Fibroblast of lung (primary cell): Measurements from ENCODE around the gene PADI1. TPM values are rescaled to one million over a fixed set of nuclear protein-coding genes. Genes with fewer than 3 reads are reported as not detected.

ENCODE experiments used
- DNase-seq, 2 donors: peaks; one replicate each; pipeline versions ENCODE4 v3.0.0 to v3.0.0-alpha.2; 2010; ENCODE audit warnings: low read depth in 2 of 2
- H2AFZ ChIP-seq: 2 replicates; pipeline ENCODE4 v1.5.1; 2012; ENCODE audit warnings: low read length, control low read depth, inconsistent platforms
- H3K27ac ChIP-seq: 2 replicates; pipeline ENCODE4 v1.5.1; 2011; ENCODE audit warnings: low read length, control low read depth; ENCODE audit not compliant: insufficient read depth
- H3K27me3 ChIP-seq: 2 replicates; pipeline ENCODE4 v1.5.1; 2011; ENCODE audit warnings: mild to moderate bottlenecking, low read length; ENCODE audit not compliant: control insufficient read depth, insufficient read depth
- H3K36me3 ChIP-seq: 2 replicates; pipeline ENCODE4 v1.5.1; 2011; ENCODE audit warnings: low read length; ENCODE audit not compliant: control insufficient read depth, insufficient read depth
- H3K4me1 ChIP-seq: 2 replicates; pipeline ENCODE4 v1.5.1; 2011; ENCODE audit warnings: low read length; ENCODE audit not compliant: control insufficient read depth, insufficient read depth; ENCODE audit errors: extremely low read depth
- H3K4me2 ChIP-seq: 2 replicates; pipeline ENCODE4 v1.5.1; 2011; ENCODE audit warnings: low read length, control low read depth; ENCODE audit not compliant: insufficient read depth; ENCODE audit errors: extremely low read depth
- H3K4me3 ChIP-seq, 4 experiments: fragments of 200-600 bp in 1 of 4; sonication (generic) in 1 of 4; replicated peaks in 1 of 4; 2 replicates each; pipeline ENCODE4 v1.5.1; 2011 to 2016; ENCODE audit warnings: low read length in 4 of 4, low read depth in 3 of 4, mild to moderate bottlenecking in 3 of 4, control low read depth in 2 of 4, inconsistent platforms in 1 of 4, mixed read lengths in 1 of 4; ENCODE audit not compliant: insufficient read depth in 1 of 4; ENCODE audit errors: control extremely low read depth in 1 of 4
- H3K79me2 ChIP-seq: 2 replicates; pipeline ENCODE4 v1.5.1; 2012; ENCODE audit warnings: mild to moderate bottlenecking, low read length, inconsistent platforms; ENCODE audit not compliant: control insufficient read depth, insufficient read depth
- H3K9ac ChIP-seq: 2 replicates; pipeline ENCODE4 v1.5.1; 2011; ENCODE audit warnings: mild to moderate bottlenecking, low read length, control low read depth; ENCODE audit not compliant: insufficient read depth
- H3K9me3 ChIP-seq: 2 replicates; pipeline ENCODE4 v1.5.1; 2012; ENCODE audit warnings: low read depth, low read length; ENCODE audit not compliant: control insufficient read depth, insufficient read depth
- H4K20me1 ChIP-seq: 2 replicates; pipeline ENCODE4 v1.5.1; 2011; ENCODE audit warnings: low read length; ENCODE audit not compliant: control insufficient read depth, insufficient read depth; ENCODE audit errors: extremely low read depth
- EZH2 ChIP-seq: IDR thresholded peaks from 2 replicates; pipeline ENCODE4 v1.5.1; 2012; ENCODE audit warnings: low read length, control low read depth, mild to moderate bottlenecking; ENCODE audit errors: missing control alignments
- polyA plus RNA-seq, 2 donors: library from polyadenylated mRNA; depleted of rRNA in 1 of 2; stranded (reverse) in 1 of 2; unstranded in 1 of 2; fragments of >200 nt; gene quantifications; 2 replicates each; pipeline ENCODE4 v1.2.1, GENCODE V29; 2011 to 2012; ENCODE audit warnings: missing spikeins in 1 of 2
- total RNA-seq: library from RNA; depleted of rRNA; stranded (reverse); fragments of >200 nt; gene quantifications from 2 replicates; pipeline ENCODE4 v1.2.1, GENCODE V29; 2014
- TF ChIP-seq, protein P1 (sequence below), 2 donors: IDR thresholded peaks in 1 of 2; conservative IDR thresholded peaks in 1 of 2; 1 replicate in 1 of 2; 2 replicates in 1 of 2; pipeline ENCODE4 v1.5.1; 2011 to 2012; ENCODE audit warnings: low read length in 2 of 2, control low read depth in 1 of 2, inconsistent platforms in 1 of 2, low read depth in 1 of 2, mild to moderate bottlenecking in 1 of 2

The PADI1 gene
- total and polyA plus RNA-seq, 2 donors (not counting 1 experiment from before 2014, with no cell fraction given): not detected

DNA sequence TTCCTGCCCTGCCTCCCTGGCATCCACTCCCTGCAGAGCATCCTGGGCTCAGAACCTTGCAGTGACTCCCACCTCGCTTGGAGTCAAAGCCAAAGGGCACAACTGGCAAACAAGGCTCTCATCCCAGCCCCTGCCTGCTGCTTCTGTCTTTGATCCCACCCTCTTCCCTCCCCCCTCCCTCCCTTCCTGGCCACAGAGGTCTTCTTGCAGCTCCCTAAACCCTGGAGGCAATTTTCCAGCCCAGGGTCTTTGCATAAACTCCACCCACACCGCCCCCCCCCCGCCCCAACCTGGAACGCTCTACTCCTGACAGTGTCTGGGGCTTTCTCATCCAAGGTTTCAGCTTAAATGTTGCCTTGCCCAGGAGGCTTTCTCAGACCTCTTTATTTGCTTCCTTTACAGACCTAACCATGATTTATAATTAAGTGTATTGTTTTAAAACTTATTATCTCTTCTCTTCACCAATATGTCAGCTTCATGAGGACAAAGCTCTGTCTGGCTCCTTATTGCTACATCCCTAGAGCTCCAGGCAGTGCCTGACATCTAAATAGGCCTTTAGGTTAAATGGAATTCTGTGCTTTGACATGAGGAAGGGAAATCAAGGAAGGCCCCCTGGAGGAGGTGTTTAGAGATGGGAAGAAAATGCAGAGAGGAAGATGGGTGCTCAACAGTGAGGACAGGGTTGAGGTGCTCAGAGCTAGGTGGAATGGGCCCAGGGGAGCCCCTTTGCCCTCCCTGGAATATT lies 37.7 kb upstream of the PADI1 start:
- no peak overlapping the region for H3K9ac ChIP-seq
- peak in 1 of 2 donors; percentile 26 for DNase-seq

DNA sequence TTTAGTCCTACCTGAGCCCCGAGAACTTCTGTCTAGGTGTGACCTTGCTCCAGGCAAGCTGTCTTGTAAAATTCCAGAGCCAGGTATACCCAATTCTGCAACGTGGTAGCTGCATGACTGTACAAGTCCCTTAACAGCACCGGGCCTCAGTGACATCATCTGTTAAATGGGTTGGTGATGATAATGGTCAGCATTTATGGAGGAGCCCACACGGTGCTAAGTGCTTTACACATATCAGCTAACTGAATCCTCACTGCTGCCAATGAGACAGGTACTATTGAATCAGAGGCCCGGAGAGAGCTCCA lies 37.2 kb upstream of the PADI1 start:
- H3K27me3 ChIP-seq: no peaks in the 10 kb centered on the region
- peak overlapping the region; percentile 75 for H3K4me2 ChIP-seq
- H3K36me3 ChIP-seq: no peaks in the 10 kb centered on the region
- H3K4me3 ChIP-seq: no peak overlapping the region
- no peak for DNase-seq
- H3K4me1 ChIP-seq: peaks cover 10% of the 10 kb centered on the region
- TF ChIP-seq EZH2: no peak
- TF ChIP-seq, protein P1, sequence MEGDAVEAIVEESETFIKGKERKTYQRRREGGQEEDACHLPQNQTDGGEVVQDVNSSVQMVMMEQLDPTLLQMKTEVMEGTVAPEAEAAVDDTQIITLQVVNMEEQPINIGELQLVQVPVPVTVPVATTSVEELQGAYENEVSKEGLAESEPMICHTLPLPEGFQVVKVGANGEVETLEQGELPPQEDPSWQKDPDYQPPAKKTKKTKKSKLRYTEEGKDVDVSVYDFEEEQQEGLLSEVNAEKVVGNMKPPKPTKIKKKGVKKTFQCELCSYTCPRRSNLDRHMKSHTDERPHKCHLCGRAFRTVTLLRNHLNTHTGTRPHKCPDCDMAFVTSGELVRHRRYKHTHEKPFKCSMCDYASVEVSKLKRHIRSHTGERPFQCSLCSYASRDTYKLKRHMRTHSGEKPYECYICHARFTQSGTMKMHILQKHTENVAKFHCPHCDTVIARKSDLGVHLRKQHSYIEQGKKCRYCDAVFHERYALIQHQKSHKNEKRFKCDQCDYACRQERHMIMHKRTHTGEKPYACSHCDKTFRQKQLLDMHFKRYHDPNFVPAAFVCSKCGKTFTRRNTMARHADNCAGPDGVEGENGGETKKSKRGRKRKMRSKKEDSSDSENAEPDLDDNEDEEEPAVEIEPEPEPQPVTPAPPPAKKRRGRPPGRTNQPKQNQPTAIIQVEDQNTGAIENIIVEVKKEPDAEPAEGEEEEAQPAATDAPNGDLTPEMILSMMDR (conservative IDR thresholded peaks at IDR 0.05 in 1 of 2, IDR thresholded peaks at IDR 0.05 in 1 of 2; ENCODE audit: low read depth in 1 of 2, low read length in 2 of 2): no peak
- no peaks in the 10 kb centered on the region for H3K9me3 ChIP-seq
- H4K20me1 ChIP-seq: no peaks in the 10 kb centered on the region
- H2AFZ ChIP-seq: no peak overlapping the region
- no peaks in the 10 kb centered on the region for H3K79me2 ChIP-seq
- H3K27ac ChIP-seq: peak overlapping the region; percentile 72
- H3K9ac ChIP-seq: no peak overlapping the region

More for the DNA sequence above, 37.7 kb upstream of the PADI1 start:
- Histone ChIP-seq H3K36me3 (no peaks in the 10 kb centered on the region), H3K79me2 (no peaks in the 10 kb centered on the region), H3K27me3 (no peaks in the 10 kb centered on the region), H3K9me3 (no peaks in the 10 kb centered on the region), H3K4me3 (no peak overlapping the region), H3K4me2 (no peak overlapping the region), H3K4me1 (peaks cover 10% of the 10 kb centered on the region), H3K27ac (no peak overlapping the region), H4K20me1 (no peaks in the 10 kb centered on the region), H2AFZ (no peak overlapping the region)
- TF ChIP-seq, protein P1 (conservative IDR thresholded peaks at IDR 0.05 in 1 of 2, IDR thresholded peaks at IDR 0.05 in 1 of 2; ENCODE audit: low read depth in 1 of 2, low read length in 2 of 2): no peak
- TF ChIP-seq EZH2: no peak

DNA sequence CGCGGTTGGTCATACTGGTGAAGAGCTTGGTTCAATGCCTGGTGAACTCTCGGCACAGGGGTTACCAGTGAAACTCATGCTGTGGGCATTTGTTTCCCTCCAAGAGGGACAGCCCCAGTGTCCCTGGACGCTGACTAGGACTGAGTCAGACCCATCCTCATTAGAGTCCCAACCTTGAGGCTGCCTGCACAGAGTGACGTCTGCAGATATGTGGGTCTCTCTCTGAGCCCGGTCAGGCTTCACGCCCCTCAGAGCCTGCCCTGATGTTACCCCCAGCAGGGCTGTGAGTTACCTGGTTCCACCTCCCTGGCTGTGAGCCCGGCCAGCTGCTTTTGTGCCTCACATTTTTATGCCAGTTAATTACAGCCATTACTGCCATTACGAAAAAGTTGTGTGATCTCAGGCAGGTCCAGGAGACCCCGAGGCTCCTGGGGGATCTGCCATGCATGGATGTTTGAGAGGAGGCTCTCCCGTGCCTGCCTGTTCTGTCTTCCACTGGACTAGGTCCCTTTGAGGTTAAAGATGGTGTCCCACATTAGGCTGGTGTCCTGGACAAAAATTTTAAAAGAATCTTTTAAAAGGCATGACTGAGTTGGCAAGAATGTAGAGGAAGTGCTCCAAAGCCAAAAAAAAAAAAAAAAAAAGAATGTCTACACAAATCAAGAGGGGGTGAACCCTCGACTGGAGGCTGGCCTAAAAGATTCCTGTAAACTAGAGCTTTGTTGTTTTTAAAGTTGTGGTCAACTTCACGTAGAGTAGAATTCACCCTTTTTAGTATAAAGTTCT lies 36.6 kb upstream of the PADI1 start:
- H4K20me1 ChIP-seq: no peaks in the 10 kb centered on the region
- TF ChIP-seq EZH2: no peak
- TF ChIP-seq, protein P1 (conservative IDR thresholded peaks at IDR 0.05 in 1 of 2, IDR thresholded peaks at IDR 0.05 in 1 of 2; ENCODE audit: low read depth in 1 of 2, low read length in 2 of 2): no peak
- H3K4me3 ChIP-seq: no peak overlapping the region
- peak; percentile 48 to 94 for DNase-seq
- H3K36me3 ChIP-seq: no peaks in the 10 kb centered on the region
- H3K79me2 ChIP-seq: no peaks in the 10 kb centered on the region
- H2AFZ ChIP-seq: peak overlapping the region; percentile 45
- H3K4me2 ChIP-seq: peak overlapping the region; percentile 75
- peak overlapping the region; percentile 72 for H3K27ac ChIP-seq
- H3K9ac ChIP-seq: no peak overlapping the region
- peaks cover 10% of the 10 kb centered on the region for H3K4me1 ChIP-seq
- no peaks in the 10 kb centered on the region for H3K27me3 ChIP-seq
- no peaks in the 10 kb centered on the region for H3K9me3 ChIP-seq
